T1000 (cell line): ENCODE measurements around the gene FTSJ1.
"Not testable (repeated sequence)": the region's sequence is repeated elsewhere in the genome, so short reads cannot be mapped to it uniquely, and the experiment has no call there.

Source experiments
- DNase-seq: peaks from one replicate; lab custom pipeline; 2025; ENCODE audit warnings: mixed read lengths; lab: John Stamatoyannopoulos, UW

Gene FTSJ1

GRCh38 chrX:48497871-48498270, 21.9 kb downstream of the FTSJ1 start:
- DNase-seq: no peak

- DNase-seq: peak; percentile 84
Measured at GRCh38 chrX:48498374-48498809, 22.4 kb downstream of the FTSJ1 start.

- DNase-seq: no peak
Measured at GRCh38 chrX:48504261-48504660, 28.3 kb downstream of the FTSJ1 start.

GRCh38 chrX:48505481-48505880, 29.5 kb downstream of the FTSJ1 start:
- DNase-seq: no peak

GRCh38 chrX:48507246-48507645, 31.2 kb downstream of the FTSJ1 start:
- no peak for DNase-seq

- DNase-seq: peak; percentile 41
Measured at GRCh38 chrX:48508400-48509244, 32.6 kb downstream of the FTSJ1 start, which contains the start of gene PORCN. Gene PORCN (plus strand): TSS chrX:48508992. CDS start chrX:48509821, 829 bp downstream.

GRCh38 chrX:48509245-48509590, 33.2 kb downstream of the FTSJ1 start:
- no peak for DNase-seq

GRCh38 chrX:48509619-48510018, 33.6 kb downstream of the FTSJ1 start:
- no peak for DNase-seq

- peak; percentile 23 for DNase-seq
Measured at GRCh38 chrX:48511560-48511959, 35.6 kb downstream of the FTSJ1 start.

GRCh38 chrX:48512371-48512935, 36.5 kb downstream of the FTSJ1 start:
- DNase-seq: no peak

- no peak for DNase-seq
Measured at GRCh38 chrX:48513670-48514069, 37.7 kb downstream of the FTSJ1 start.

GRCh38 chrX:48514126-48514806, 38.3 kb downstream of the FTSJ1 start:
- no peak for DNase-seq

- DNase-seq: no peak
Measured at GRCh38 chrX:48514868-48515460, 39.0 kb downstream of the FTSJ1 start.

- no peak for DNase-seq
Measured at GRCh38 chrX:48515842-48516241, 39.8 kb downstream of the FTSJ1 start.

- DNase-seq: no peak
Measured at GRCh38 chrX:48516285-48516684, 40.3 kb downstream of the FTSJ1 start.

- no peak for DNase-seq
Measured at GRCh38 chrX:48516987-48517386, 41.0 kb downstream of the FTSJ1 start.

GRCh38 chrX:48519481-48519880, 43.5 kb downstream of the FTSJ1 start:
- not testable (repeated sequence) for DNase-seq

GRCh38 chrX:48520455-48520854, 44.5 kb downstream of the FTSJ1 start:
- no peak for DNase-seq

GRCh38 chrX:48520976-48521352, 45.0 kb downstream of the FTSJ1 start:
- no peak for DNase-seq

GRCh38 chrX:48521353-48522243, 45.6 kb downstream of the FTSJ1 start, which contains the start of gene EBP:
Gene EBP (plus strand): TSS chrX:48521808. CDS start chrX:48523772, 1,964 bp downstream.
- peak; percentile 93 for DNase-seq

- no peak for DNase-seq
Measured at GRCh38 chrX:48522291-48522690, 46.3 kb downstream of the FTSJ1 start.
